Activated CD8-positive, alpha-beta memory T cell treated with anti-CD3 and anti-CD28 coated beads, Interleukin-2, amount 50 U/mL, for 48 hours (primary cell): ENCODE measurements around the gene OLR1.
A peak's percentile ranks its signal among the peaks of the same experiment; 100 is the strongest.
"Not testable (repeated sequence)": the region's sequence is repeated elsewhere in the genome, so short reads cannot be mapped to it uniquely, and the experiment has no call there.

Source experiments
- DNase-seq: peaks from one replicate; pipeline ENCODE4 v3.0.0-alpha.2; 2020

Gene OLR1

DNA sequence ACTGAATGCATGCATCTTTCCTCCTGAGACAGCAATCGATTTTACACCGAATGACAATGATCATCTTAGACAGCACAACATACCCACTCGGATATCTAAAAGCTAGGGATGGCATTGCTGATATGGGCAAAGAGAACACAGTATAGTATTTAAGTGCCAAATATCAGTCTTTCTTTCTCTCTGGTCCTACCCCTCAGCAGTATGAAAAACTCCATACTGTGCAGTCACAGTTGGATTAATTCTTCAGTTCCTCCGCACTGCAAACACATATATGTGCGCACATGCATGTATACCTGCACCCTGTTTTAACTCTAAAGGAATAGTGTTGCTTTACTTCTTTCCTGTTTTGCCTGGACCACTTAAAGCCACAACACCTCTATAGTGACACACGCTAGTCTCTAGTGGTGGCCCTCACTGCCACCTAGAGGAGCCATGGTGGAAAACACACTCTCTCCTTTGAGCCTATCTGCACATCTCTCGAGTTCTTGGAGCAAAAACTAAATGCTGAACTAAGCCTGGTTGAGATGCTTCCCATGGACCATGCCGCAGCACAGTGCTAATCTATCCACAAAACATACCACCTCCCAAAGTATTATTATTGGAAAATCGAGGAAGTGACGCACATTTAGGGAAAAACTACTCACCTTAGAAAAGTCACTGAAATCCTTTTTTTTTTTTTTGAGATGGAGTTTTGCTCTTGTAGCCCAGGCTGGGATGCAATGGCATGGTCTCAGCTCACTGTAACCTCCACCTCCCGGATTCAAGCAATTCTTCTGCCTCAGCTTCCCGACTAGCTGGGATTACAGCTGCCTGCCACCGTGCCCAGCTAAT, 18.8 kb upstream of the OLR1 start:
- DNase-seq, result peak; percentile 54

- DNase-seq, result no peak
Observed at GRCh38 chr12:10189653-10190052, 17.7 kb upstream of the OLR1 start.

DNA sequence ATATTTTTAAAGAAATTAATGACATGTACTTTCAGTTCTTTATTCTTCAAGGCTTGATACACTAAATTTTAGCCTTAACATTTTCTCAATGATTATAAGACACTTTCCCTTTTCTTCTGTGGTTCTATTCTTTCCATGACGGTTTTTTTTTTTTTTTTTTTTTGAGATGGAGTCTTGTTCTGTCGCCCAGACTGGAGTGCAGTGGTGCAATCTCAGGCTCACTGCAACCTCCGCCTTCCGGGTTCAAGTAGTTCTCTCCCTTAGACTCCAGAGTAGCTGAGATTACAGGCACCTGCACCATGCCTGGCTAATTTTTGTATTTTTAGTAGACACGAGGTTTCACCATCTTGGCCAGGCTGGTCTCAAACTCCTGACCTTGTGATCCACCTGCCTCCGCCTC, 15.0 kb upstream of the OLR1 start:
- DNase-seq, result not testable (repeated sequence)

GRCh38 chr12:10186299-10186698, 14.4 kb upstream of the OLR1 start:
- no peak for DNase-seq

DNA sequence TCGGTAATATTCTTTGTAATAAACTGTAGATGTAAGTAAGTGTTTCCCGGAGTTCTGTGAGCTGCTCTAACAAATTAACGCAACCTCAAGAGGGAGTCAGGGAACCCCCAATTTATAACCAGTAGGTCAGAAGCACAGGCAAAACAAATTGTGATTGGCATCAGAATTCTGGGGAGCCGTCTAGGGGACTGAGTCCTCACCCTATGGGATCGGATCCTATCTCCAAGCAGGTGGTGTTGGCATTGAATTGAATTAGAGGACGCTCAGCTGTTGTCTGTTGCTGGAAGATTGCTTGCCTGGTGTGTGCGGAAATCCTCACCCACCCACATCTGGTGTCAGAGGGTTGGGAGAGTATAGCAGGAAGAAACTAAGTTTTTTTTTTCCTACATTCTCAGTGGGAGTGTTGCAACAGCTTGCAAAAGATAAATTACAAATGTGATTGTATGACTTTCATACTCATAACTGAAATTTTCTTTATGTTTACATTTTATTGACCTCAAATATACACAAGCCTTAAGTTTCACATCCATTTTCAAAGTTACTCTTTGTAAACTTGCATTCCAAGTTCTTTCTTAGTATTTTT, 12.4 kb upstream of the OLR1 start:
- DNase-seq, result no peak

DNA sequence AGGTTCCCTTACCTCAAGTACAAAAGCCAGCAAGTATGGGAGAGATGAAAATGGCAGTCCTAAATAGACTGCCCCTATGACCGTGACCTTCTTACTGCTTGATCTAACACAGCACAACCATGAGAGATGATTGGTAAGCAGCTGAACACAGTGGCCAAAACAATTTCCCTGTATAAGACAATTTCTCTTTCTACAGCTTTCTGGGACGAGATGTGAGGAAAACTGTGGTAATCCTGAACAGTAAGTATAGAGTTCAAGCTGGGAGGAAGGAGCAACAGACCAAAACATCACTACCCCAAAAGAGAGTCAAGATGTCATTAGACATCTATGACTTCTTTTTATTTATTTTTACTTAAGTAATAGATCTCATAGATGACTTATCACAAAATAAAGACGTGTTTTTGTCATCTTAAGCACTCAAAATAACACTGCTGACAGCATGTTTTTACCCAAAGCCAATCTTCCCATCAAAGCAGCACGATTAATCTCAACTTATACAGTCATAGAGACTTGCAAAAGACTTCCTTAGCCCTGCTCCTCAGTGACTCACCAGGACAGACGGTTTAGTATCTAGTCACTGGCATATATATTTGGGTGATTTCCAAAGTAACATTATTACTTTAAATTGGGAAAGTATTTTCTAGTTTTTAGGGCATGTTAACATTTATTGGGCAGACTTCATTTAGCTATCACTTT, 10.6 kb upstream of the OLR1 start:
- DNase-seq, result no peak

- no peak for DNase-seq
Observed at GRCh38 chr12:10179776-10180181, 7.8 kb upstream of the OLR1 start.

- no peak for DNase-seq
Observed at GRCh38 chr12:10178821-10179220, 6.9 kb upstream of the OLR1 start, which contains the start of gene TMEM52B. TMEM52B (plus strand) TSS chr12:10179032; CDS start chr12:10179575, 543 bp downstream.

DNA sequence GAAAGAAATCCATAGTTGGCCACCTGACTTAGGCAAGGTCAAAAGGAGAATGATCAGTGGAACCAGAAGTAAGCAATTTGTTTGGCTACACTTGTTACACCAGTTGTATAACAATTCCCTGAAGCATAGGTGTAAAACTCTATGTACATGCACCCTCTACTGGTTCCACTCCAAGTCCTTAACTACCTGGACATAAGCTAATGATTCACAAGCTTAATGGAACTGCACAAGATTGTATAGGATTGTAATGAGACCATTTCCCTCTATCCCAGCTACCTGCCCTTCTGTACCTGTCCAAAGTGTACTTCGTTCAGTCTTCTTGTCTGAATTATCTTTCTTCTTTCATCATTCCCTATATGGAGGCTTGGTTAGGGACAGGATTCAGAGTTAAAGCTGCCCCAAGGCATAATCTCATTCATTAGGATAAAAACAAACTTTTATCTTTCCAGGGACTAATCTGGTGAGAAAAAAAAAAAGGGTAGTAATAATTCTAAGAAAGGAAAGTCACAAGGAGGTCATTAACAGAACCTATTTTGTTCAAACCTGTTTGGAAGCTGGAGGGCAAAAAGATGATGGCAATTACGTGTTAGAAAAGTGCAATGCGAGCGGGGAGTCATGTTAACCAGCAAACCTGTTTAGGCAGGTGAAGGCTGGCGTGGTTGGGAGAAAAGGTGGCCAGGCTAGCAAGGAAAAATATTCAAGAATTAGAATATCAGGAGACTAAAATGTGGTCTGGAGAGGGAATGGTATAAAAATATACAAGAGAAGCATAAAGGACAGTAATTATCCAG, 4.1 kb upstream of the OLR1 start:
- no peak for DNase-seq

DNA sequence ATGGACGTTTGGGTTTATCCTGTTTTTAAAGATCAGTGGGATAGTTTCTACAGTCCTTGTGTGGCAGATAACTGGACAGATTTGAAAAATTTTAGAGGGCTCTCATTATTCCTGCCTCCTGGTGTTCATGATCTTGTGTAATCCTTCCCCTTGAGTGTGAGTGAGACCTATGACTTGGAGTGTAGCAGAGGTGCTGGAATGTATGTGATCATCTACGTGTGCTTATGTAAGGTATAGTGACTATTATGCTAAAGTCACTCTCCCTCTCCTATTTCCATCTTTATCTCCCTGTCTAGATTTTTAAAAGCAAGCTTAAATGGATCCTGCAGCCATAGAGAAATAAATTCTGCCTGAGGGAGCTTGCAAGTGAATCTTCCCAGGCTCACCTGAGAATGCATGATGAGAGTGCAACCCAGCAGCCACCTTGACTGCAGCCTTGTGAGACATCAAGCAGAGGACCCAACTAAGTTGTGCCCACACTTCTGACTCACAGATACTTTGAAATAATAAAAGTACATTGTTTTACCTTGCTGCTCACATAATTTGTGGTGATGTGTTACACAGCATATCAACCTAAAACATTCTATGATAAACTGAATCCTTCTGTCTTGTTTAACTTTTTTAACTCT, 3.2 kb upstream of the OLR1 start:
- no peak for DNase-seq

GRCh38 chr12:10170216-10170615, 1.7 kb downstream of the OLR1 start:
- no peak for DNase-seq

DNA sequence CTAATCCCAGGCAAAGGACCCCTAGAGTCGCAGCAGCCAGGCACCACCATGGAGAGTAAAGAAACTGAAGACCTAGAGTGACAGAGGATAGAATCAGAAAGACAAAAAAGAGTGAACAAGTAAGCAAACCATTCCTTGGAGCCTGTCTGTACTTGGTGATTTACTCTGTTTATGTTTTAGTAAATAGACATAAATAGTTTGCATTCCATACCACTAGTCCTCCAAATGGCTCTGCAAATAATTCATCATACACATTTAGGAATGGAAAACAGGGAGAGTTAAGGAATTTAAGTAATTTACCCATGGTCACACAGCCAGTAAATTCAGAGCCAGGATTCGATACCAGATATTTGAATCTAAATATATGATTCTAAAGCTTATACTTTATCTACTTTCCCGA, 2.8 kb downstream of the OLR1 start:
- DNase-seq, result no peak

DNA sequence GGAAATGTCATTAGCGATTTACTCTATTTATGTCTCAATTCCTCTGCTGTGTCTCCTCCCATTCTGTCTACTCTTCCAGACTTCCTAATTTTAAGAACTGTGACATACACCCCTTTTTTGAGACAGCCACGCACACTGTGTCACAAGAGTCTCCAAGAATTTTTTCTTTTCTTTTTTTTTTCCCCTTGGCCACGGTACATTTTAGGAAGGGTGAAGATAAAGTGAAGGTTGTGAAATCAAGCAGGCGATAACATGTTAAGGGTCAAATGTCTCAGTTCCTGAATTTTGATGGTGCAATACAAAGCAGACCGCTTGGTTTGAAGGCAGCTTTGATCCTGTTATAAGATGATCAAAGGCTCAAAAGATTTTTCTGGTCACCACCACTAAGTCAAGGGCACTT, 4.3 kb downstream of the OLR1 start:
- no peak for DNase-seq

GRCh38 chr12:10165421-10165820, 6.5 kb downstream of the OLR1 start:
- DNase-seq, result no peak

- no peak for DNase-seq
Observed at GRCh38 chr12:10163084-10163483, 8.8 kb downstream of the OLR1 start.

- DNase-seq, result no peak
Observed at GRCh38 chr12:10160617-10161385, 11.1 kb downstream of the OLR1 start.

DNA sequence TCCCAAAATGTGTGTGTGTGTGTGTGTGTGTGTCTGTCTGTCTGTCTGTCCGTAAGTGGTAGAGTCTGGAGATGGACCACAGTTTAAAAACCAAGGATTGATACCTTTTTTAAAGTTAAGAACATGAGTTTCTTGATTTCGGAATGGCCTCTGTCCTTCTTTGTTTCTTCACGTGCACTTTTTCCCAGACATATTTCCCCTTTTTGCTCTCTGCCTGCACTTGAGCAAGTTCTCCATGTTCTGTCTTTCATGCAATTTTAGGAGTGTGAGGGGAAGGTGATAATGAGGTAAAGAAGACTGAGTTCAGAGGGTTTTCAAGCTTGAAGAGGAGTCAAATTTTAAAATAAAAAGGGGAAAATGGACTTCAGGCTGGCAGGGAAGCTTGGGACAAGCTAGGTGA, 12.7 kb downstream of the OLR1 start:
- DNase-seq, result no peak

DNA sequence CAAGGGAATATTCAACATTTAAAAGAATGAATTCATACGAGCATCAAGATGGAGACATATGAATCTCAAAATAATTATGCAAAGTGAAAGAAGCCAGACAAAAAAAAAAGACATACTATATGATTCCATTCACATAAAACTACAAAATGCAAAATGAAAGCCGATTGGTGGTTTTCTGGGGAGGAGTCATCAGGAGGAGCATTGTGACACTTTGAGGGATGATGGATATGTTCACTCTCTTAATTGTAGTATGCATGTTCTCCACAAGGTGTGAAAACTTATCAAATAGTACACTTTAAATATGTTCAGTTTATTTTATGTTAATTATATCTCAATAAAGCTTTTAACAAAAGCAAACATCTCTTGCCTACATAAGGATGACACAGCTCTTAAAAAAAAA, 13.5 kb downstream of the OLR1 start:
- no peak for DNase-seq

- no peak for DNase-seq
Observed at GRCh38 chr12:10155966-10156365, 16.0 kb downstream of the OLR1 start.

DNA sequence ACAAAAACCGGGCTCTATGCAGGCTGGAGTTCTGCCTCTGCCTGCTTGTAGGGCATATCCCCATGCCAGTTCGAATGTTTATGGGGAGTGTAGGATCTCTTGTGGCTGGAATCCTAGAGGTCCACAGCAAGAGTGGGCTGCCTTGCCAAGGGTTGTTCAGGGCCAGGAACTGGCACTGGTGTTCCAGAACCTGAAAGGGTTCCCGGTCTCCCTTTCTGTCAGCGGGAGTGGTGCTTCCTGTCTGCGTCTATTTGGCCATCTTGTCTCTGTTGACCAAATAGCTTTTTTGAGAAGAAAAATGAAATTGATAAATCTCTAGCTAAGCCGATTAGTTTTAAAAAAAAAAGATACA, 17.8 kb downstream of the OLR1 start:
- DNase-seq, result no peak

- DNase-seq, result peak; percentile 84
Observed at GRCh38 chr12:10153271-10154144, 18.4 kb downstream of the OLR1 start.
